Common myeloid progenitor, CD34-positive (primary cell): Measurements from ENCODE around the gene PRDM12.

Experiments used
- CTCF ChIA-PET: fragments of 350-600 bp; sonication (Branson Sonifier 250); formaldehyde crosslinking; loops from one replicate; lab custom pipeline; 2021; ENCODE audit warnings: antibody characterized with exemption; lab: Charles Lee
- POLR2A ChIA-PET: fragments of 350-600 bp; sonication (Branson Sonifier 250); formaldehyde crosslinking; loops from one replicate; lab custom pipeline; 2021; ENCODE audit warnings: antibody characterized with exemption; lab: Charles Lee
- DNase-seq, 3 donors: peaks; one replicate each; pipeline versions ENCODE4 v3.0.0 to v3.0.0-alpha.2; 2013
- H3K27ac ChIP-seq, 2 experiments: 1 replicate in 1 of 2; 2 replicates in 1 of 2; pipeline ENCODE4 v1.7.0; 2013; ENCODE audit warnings: inconsistent platforms in 2 of 2, low read length in 2 of 2, mild to moderate bottlenecking in 2 of 2, low read depth in 1 of 2, moderate library complexity in 1 of 2; ENCODE audit not compliant: severe bottlenecking in 2 of 2, insufficient read depth in 1 of 2, poor library complexity in 1 of 2
- H3K27me3 ChIP-seq, 5 experiments: replicated peaks in 2 of 5; 1 replicate in 3 of 5; 2 replicates in 2 of 5; pipeline versions ENCODE4 v1.6.1 to v1.7.0; 2013; ENCODE audit warnings: low read length in 4 of 5, mild to moderate bottlenecking in 2 of 5, moderate library complexity in 2 of 5, inconsistent platforms in 1 of 5; ENCODE audit not compliant: insufficient read depth in 5 of 5, control insufficient read depth in 4 of 5
- H3K36me3 ChIP-seq, 4 experiments: 1 replicate in 2 of 4; 2 replicates in 2 of 4; pipeline versions ENCODE4 v1.6.1 to v1.7.0; 2013; ENCODE audit warnings: low read length in 3 of 4, control low read depth in 1 of 4, mild to moderate bottlenecking in 1 of 4; ENCODE audit not compliant: control insufficient read depth in 4 of 4, insufficient read depth in 4 of 4
- H3K4me1 ChIP-seq, 4 experiments: 1 replicate in 3 of 4; 2 replicates in 1 of 4; pipeline versions ENCODE4 v1.6.1 to v1.7.1; 2013; ENCODE audit warnings: low read length in 3 of 4, mild to moderate bottlenecking in 3 of 4, control low read depth in 1 of 4, inconsistent platforms in 1 of 4, moderate library complexity in 1 of 4; ENCODE audit not compliant: control insufficient read depth in 4 of 4, insufficient read depth in 4 of 4; ENCODE audit errors: control extremely low read depth in 1 of 4
- H3K4me3 ChIP-seq, 7 experiments: 1 replicate in 4 of 7; 2 replicates in 3 of 7; pipeline versions ENCODE4 v1.5.1 to v1.7.0; 2013; ENCODE audit warnings: mild to moderate bottlenecking in 7 of 7, low read length in 6 of 7, moderate library complexity in 6 of 7, inconsistent platforms in 2 of 7, low read depth in 2 of 7, control low read depth in 1 of 7; ENCODE audit not compliant: insufficient read depth in 4 of 7, control insufficient read depth in 1 of 7; ENCODE audit errors: extremely low read depth in 1 of 7
- H3K9me3 ChIP-seq, 5 experiments: 1 replicate in 4 of 5; 2 replicates in 1 of 5; pipeline versions ENCODE4 v1.6.1 to v1.7.1; 2013; ENCODE audit warnings: low read length in 4 of 5, mild to moderate bottlenecking in 2 of 5, inconsistent platforms in 1 of 5, low read depth in 1 of 5, moderate library complexity in 1 of 5; ENCODE audit not compliant: control insufficient read depth in 4 of 5, insufficient read depth in 2 of 5; ENCODE audit errors: control extremely low read depth in 1 of 5
- WGBS: methylation state at CpG from one replicate; pipeline ENCODE4 v1.1.5; 2013; ENCODE audit not compliant: insufficient coverage; 5-methylcytosine and 5-hydroxymethylcytosine counted together

PRDM12 gene

DNA sequence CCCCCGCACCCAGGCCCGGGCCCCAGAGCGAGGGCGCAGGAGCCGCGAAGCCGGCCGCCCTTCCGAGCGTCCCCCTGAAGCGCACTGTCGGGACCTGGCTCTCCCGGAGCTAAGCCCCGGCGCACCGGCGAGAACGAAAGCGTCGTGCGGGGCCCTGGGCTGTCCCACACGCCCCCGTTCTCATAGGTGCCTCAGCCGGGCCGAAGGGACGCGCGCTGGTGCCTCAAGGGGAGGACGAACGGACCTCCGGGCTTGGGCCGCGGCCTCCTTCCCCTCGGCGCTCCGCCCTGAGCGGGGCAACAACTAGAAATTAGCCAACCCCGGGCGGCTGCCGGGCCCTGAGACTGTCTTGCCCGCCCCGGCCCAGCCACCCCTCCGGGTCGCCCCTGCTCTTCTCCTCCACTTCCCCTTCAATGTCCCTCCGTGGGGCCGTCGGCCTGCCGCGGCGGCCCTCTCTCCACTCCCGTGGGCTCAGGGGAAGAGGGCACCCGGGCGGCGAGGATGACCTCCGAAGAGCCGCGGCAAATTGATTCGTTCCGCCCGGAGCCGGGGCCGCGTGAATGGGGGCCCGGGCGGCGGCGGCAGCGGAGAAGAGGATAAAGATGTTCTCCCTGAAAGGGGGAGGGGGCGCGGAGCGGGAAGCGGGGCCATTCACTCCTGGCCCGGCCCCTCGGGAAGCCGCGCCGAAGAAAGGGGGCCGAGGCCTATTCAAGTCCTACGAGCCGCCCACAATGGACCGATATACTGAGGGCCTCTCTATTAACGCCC lies 3.5 kb upstream of the PRDM12 start:
- CTCF ChIA-PET, result no interaction called here
- peak in 1 of 3 donors; percentile 49 for DNase-seq
- peaks cover 0 to 43% (median 21%) of the 10 kb centered on the region in 4 experiments for H3K4me1 ChIP-seq

DNA sequence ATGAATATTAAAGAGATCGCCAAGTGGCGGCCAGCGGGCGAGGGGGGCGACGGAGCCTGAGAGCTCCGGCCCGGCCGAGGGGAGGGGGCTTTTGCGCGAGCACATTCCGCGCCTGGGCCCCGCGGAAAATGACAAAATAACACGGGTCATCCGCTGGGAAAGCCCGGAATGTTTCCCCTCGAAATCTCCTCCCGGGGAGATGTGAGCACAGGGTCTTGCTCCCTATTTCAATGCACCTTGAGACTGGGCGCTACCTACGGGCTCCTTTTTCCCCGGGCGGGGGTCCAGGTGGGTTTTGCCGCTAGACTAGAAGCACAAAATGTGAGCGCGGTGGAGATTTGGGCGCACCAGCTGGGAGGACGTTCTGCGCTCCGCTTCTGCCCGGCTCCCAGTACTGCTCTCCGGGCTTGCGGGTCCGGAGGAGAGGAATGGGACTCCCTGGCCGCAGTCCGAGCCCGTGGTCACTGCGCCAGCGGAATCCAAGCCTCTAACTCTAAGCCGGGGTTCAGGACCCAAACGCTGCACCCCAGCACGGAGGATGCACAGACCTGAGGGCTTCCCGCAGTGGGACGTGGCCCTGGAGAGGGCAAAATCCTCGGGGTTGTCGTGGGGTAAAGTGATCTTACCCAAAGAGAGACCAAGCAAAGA lies 2.8 kb upstream of the PRDM12 start:
- WGBS, result 5% methylated on average over 45 of the region's 47 CpGs
- DNase-seq, result no peak
- peak overlapping the region in 1 of 7 experiments; percentile 43 for H3K4me3 ChIP-seq
- H3K9me3 ChIP-seq, result peaks cover 0 to 11% (median 0%) of the 10 kb centered on the region in 5 experiments
- ChIA-PET CTCF (no interaction called here), POLR2A (no interaction called here)
- no peaks in the 10 kb centered on the region for H3K36me3 ChIP-seq
- no peak overlapping the region for H3K27ac ChIP-seq
- peaks cover 9 to 99% (median 55%) of the 10 kb centered on the region in 5 experiments for H3K27me3 ChIP-seq
- peaks cover 0 to 50% (median 25%) of the 10 kb centered on the region in 4 experiments for H3K4me1 ChIP-seq

More for the DNA sequence above, 3.5 kb upstream of the PRDM12 start:
- H3K27ac ChIP-seq, result no peak overlapping the region
- peak overlapping the region in 4 of 7 experiments; percentile 23 to 60 (median 40) for H3K4me3 ChIP-seq
- H3K36me3 ChIP-seq, result no peaks in the 10 kb centered on the region
- POLR2A ChIA-PET, result no interaction called here
- H3K27me3 ChIP-seq, result peaks cover 9 to 99% (median 49%) of the 10 kb centered on the region in 5 experiments
- peaks cover 0 to 11% (median 0%) of the 10 kb centered on the region in 5 experiments for H3K9me3 ChIP-seq
- WGBS, result under 1% methylated on average over 53 of the region's 82 CpGs

DNA sequence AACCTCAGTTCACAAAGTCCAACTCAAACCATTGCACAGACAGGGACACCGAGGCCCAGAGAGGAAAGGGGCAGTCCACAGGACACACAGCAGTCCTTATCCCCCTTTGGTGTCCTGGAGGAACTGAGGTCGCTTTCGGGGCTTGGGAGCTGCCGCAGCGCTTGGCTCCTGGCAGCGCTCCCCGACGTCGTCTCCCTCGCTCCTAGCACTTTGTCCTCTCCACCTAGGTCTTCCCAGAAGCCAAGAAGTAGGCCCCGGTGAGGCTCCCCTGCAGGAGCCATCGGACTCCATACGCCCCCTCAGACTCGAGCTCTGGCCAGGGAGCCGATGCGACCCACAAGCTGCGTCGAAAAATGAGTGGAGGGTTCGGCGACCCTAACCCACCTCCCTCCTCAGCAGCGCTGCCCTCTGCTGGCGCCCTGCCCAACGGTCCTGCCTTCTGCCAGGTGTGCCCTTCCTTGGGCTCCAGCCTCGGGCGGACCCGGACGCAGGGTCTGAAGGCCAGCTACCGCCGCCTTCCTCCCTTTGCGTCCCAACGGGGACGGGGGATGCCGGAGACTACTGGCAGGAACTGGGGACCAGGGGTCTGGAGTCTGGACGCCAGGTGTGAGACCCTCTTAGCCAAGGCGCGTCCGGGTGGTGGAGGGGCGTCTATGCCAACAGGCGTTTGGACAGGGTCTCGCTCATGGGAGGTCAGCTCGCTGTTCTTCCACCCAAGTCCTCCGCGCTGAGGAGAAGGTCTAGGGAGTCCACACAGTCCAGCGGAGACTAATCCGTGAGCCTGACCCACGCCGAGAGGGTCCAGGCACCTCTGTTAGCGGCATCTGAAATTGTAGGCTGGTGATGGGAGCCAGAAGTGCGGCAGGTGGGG lies 2.1 kb upstream of the PRDM12 start:
- Histone ChIP-seq H3K4me1 (peaks cover 0 to 56% (median 26%) of the 10 kb centered on the region in 4 experiments), H3K9me3 (peaks cover 0 to 8% (median 0%) of the 10 kb centered on the region in 5 experiments), H3K36me3 (no peaks in the 10 kb centered on the region), H3K4me3 (no peak overlapping the region), H3K27ac (no peak overlapping the region), H3K27me3 (peaks cover 9 to 99% (median 59%) of the 10 kb centered on the region in 5 experiments)
- DNase-seq, result no peak
- CTCF ChIA-PET, result interaction anchor here (1.3 kb wide), 2 partner anchors 17 to 20 kb away, joined by 3 to 4 read pairs; no protein-coding TSS in a partner anchor
- 8% methylated on average over 37 of the region's 49 CpGs for WGBS
- POLR2A ChIA-PET, result no interaction called here

DNA sequence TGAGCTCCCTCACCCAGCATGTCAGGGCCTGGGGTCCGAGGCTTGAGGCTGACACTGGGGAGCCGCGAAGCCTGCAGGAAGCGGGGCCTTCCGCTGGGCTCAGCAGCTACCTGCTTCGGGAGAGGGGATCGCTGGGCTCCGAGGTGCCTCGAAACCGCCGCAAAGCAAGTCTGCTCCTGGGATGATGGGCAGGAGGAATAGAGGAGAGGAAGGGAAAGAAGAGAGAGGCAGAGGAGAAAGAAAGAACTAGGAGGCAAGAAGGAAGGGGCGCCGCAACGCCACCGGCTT lies 1.5 kb upstream of the PRDM12 start:
- no peak for DNase-seq
- Histone ChIP-seq H3K36me3 (no peaks in the 10 kb centered on the region), H3K27me3 (peaks cover 9 to 99% (median 61%) of the 10 kb centered on the region in 5 experiments), H3K27ac (no peak overlapping the region), H3K4me1 (peaks cover 0 to 56% (median 26%) of the 10 kb centered on the region in 4 experiments), H3K4me3 (peak overlapping the region in 1 of 7 experiments; percentile 24), H3K9me3 (peaks cover 0 to 8% (median 0%) of the 10 kb centered on the region in 5 experiments)
- POLR2A ChIA-PET, result no interaction called here
- CTCF ChIA-PET, result interaction anchor here (1.3 kb wide), 2 partner anchors 16 to 19 kb away, joined by 3 to 4 read pairs; no protein-coding TSS in a partner anchor
- WGBS, result 3% methylated on average over 13 of the region's 15 CpGs

DNA sequence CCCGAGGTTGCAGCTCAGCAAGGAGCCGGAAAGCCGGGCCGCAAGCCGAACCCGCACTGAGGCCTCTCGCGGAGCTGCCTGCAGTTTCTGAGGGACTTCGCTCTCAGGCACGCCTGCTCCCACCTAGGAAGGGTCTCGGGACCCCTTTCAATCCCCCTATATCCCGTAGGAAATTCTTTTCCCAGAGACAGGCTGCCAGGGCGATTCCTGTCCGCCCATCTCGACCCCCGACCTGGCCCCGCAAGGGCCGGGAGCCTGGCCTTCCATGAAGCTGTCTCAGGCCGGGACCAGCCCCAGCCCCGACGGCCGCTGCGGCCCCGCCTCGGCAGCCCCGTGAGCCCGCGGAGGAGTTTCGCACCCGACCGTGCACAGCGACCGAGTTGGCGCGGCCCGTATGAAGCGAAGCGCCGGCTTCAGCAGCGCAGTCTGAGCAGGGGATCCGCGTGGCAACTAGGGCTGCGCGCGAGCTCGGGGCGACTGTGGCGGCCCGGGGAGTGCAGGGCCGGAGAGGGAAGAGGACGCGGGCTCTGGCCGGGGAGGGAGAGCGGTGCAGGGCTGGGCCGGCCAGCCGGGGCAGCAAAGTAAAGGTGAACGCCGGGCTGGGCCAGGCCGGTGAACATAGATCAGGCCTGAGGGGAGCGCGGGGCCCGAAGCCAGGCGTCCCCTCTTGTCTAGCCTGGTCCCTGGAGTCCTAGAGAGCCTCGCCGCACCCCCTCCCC lies 977 bp upstream of the PRDM12 start:
- POLR2A ChIA-PET, result no interaction called here
- 1% methylated on average over 51 of the region's 65 CpGs for WGBS
- Histone ChIP-seq H3K9me3 (peaks cover 0 to 8% (median 0%) of the 10 kb centered on the region in 5 experiments), H3K27me3 (peaks cover 6 to 99% (median 60%) of the 10 kb centered on the region in 5 experiments), H3K4me1 (peaks cover 0 to 56% (median 26%) of the 10 kb centered on the region in 4 experiments), H3K4me3 (peak overlapping the region in 1 of 7 experiments; percentile 24), H3K27ac (no peak overlapping the region), H3K36me3 (no peaks in the 10 kb centered on the region)
- CTCF ChIA-PET, result interaction anchor here (1.3 kb wide), 2 partner anchors 16 to 19 kb away, joined by 3 to 4 read pairs; no protein-coding TSS in a partner anchor
- DNase-seq, result peak in 1 of 3 donors; percentile 39

DNA sequence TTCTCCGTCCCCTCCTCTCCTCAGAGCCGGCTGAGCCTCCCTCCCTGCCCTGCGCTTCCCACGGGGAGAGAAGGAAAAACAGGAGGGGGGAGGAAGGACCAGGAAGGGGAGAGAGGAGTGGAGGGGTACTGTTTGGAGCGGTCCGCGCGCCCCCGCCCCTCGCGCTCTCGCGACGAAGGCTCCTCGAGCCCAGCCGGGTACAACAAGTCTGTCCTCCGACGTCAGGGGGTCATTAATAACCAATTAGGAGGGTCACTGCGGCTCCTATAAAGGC lies 480 bp upstream of the PRDM12 start:
- POLR2A ChIA-PET, result no interaction called here
- 3% methylated on average over 15 of the region's 19 CpGs for WGBS
- no peak overlapping the region for H3K4me3 ChIP-seq

More for the DNA sequence above, 480 bp upstream of the PRDM12 start:
- Histone ChIP-seq H3K9me3 (peaks cover 0 to 5% (median 0%) of the 10 kb centered on the region in 5 experiments), H3K4me1 (peaks cover 0 to 56% (median 26%) of the 10 kb centered on the region in 4 experiments), H3K27me3 (peaks cover under 1 to 99% (median 59%) of the 10 kb centered on the region in 5 experiments), H3K36me3 (no peaks in the 10 kb centered on the region), H3K27ac (no peak overlapping the region)
- CTCF ChIA-PET, result interaction anchor here (1.3 kb wide), 1 partner anchor 18 kb away, joined by 4 read pairs; no protein-coding TSS in a partner anchor
- no peak for DNase-seq
